ENCODE data around the gene ANO1. TPM values are rescaled to one million over a fixed set of nuclear protein-coding genes. Genes with fewer than 3 reads are reported as not detected.

Gene ANO1
- total RNA-seq, 1 experiment from 2014 or later = 10.9 TPM

GRCh38 chr11:70055444-70055843 lies 22.7 kb upstream of the ANO1 start:
- no peak overlapping the region for H3K27ac Mint-ChIP-seq
- TF ChIP-seq CTCF (conservative IDR thresholded peaks at IDR 0.05) = no peak
- no peak overlapping the region for H3K27ac ChIP-seq (ENCODE audit: insufficient read length, low read depth, low read length)
- peaks cover 17% of the 10 kb centered on the region for H3K27me3 Mint-ChIP-seq (ENCODE audit: low read depth)
- H3K4me1 Mint-ChIP-seq = no peaks in the 10 kb centered on the region
- H2BK15ac ChIP-seq (ENCODE audit: low read depth, low read length) = no peak overlapping the region
- no peaks in the 10 kb centered on the region for H3K79me1 ChIP-seq (ENCODE audit: insufficient read depth, low read depth, low read length, poor library complexity, severe bottlenecking)
- H3K4ac ChIP-seq (ENCODE audit: low read depth, low read length) = no peak overlapping the region
- no peaks in the 10 kb centered on the region for H4K20me1 ChIP-seq (ENCODE audit: control insufficient read depth, insufficient read depth, insufficient read length)
- no peaks in the 10 kb centered on the region for H3K79me2 ChIP-seq (ENCODE audit: insufficient read depth, low read length)
- H3K23ac ChIP-seq (ENCODE audit: insufficient read length, low read depth, low read length) = no peak overlapping the region
- H3K9ac ChIP-seq (ENCODE audit: extremely low read depth, insufficient read length, low read length) = no peak overlapping the region
- H3K27me3 ChIP-seq (ENCODE audit: insufficient read depth, low read length) = no peaks in the 10 kb centered on the region
- H4K8ac ChIP-seq (replicated peaks; ENCODE audit: insufficient read length, low read depth, low read length) = no peak overlapping the region
- H3K18ac ChIP-seq (ENCODE audit: insufficient read length, low read depth, low read length) = no peak overlapping the region
- H2AFZ ChIP-seq (ENCODE audit: low read length) = no peak overlapping the region
- H2BK5ac ChIP-seq (ENCODE audit: insufficient read length, low read length) = no peak overlapping the region
- H4K5ac ChIP-seq (ENCODE audit: insufficient read length, low read depth, low read length) = no peak overlapping the region
- no peak overlapping the region for H2BK12ac ChIP-seq (ENCODE audit: insufficient read length, low read depth, low read length)
- H2BK120ac ChIP-seq (ENCODE audit: low read depth, low read length, poor library complexity, severe bottlenecking) = no peak overlapping the region
- H3K4me1 ChIP-seq (ENCODE audit: insufficient read depth, low read length) = no peaks in the 10 kb centered on the region
- no peaks in the 10 kb centered on the region for H3K23me2 ChIP-seq (ENCODE audit: insufficient read length, low read depth, low read length, poor library complexity, severe bottlenecking)
- no peak for DNase-seq
- H3K4me2 ChIP-seq (ENCODE audit: insufficient read depth, insufficient read length, low read length) = no peak overlapping the region
- H3K9me3 Mint-ChIP-seq = peaks cover 21 to 25% of the 10 kb centered on the region in 2 experiments
- H2AK5ac ChIP-seq (ENCODE audit: insufficient read length, low read length) = no peak overlapping the region
- H4K91ac ChIP-seq (ENCODE audit: insufficient read length, low read depth, low read length) = no peak overlapping the region
- peaks cover 0 to 15% (median 3%) of the 10 kb centered on the region in 3 experiments; a peak in 5 of 7 replicates for H3K36me3 Mint-ChIP-seq (ENCODE audit: insufficient read depth in 1 of 3, low read depth in 3 of 3)
- H2BK20ac ChIP-seq (ENCODE audit: low read depth, low read length, poor library complexity, severe bottlenecking) = no peak overlapping the region
- no peak overlapping the region for H3K4me3 Mint-ChIP-seq
- no peaks in the 10 kb centered on the region for H3K9me3 ChIP-seq (ENCODE audit: control insufficient read depth, low read depth, low read length)
- H3T11ph ChIP-seq (ENCODE audit: low read length) = no peak overlapping the region
- H3K14ac ChIP-seq (ENCODE audit: insufficient read depth, low read length) = no peak overlapping the region
- no peak overlapping the region for H3K56ac ChIP-seq (ENCODE audit: insufficient read length, low read depth, low read length)
- WGBS (ENCODE audit: extremely low coverage, insufficient read length, low lambda C conversion rate) = no CpG with 5 or more reads among the region's 3 CpGs

Data from H9 (cell line).